GM21381 (cell line): ENCODE measurements around the gene AQP12B.
"Not testable (repeated sequence)": the region's sequence is repeated elsewhere in the genome, so short reads cannot be mapped to it uniquely, and the experiment has no call there.

Experiments used
- ATAC-seq: cut with Tn5 transposase; IDR thresholded peaks from one replicate; pipeline ENCODE4 v1.9.1; 2021; ENCODE audit warnings: mild to moderate bottlenecking, moderate library complexity; ENCODE audit not compliant: unreplicated experiment

AQP12B gene

GRCh38 chr2:240685771-240686371 lies 3.2 kb upstream of the AQP12B start:
- ATAC-seq: no peak

- not testable (repeated sequence) for ATAC-seq
Observed at GRCh38 chr2:240683980-240684728, 1.5 kb upstream of the AQP12B start.

DNA sequence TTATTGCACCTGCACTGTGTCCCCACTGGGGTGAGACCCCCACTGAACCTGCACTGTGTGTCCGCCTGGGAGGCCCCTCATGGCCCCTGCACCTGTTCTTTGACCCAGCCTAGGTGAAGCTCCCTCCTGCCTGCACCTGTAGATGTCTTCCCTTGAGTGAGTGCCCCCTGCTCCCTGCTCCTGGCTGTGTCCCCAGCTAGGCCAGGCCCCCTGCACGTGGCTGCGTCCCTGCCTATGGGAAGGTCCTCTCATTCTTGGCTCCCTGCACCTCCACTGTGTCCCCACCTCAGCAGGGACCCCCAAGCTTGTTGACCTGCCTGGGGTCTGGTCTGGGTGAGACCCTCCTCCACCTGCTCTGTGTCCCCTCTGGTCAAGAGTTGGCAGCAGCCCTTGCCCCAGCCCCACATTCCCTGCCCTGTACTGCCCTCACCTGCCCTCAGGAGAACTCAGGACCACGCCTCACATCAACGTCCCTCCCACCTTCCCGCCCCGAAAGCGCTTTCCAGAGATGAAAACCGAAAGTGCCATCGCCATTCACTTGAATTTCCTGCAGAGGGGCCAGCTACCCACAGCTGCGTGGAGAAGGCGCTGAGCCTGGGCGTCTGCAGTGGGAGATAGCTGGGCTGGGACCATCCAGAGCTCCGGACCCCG lies 769 bp upstream of the AQP12B start:
- ATAC-seq: not testable (repeated sequence)

- ATAC-seq: not testable (repeated sequence)
Observed at GRCh38 chr2:240680185-240680584, 2.5 kb downstream of the AQP12B start.

GRCh38 chr2:240678909-240679308 lies 3.8 kb downstream of the AQP12B start:
- ATAC-seq: not testable (repeated sequence)

DNA sequence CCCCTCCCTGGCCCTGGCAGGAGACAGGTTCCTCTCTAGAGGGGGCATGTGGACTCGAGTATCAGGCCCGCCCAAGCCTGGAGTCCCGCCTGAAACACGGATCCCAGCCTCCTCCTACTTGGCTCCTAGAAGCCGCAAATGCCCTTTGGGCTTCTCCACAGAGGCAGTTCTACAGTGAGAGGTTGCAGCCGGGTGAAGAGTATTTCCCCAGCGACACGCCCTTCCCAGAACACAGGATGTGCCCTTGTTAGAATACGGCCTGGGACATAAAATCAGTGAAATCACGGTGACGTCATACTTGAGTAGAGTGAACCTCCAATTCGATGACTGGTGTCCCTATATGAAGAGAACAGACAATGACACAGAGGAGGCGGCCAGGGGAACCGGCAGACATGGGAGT lies 4.6 kb downstream of the AQP12B start:
- ATAC-seq: not testable (repeated sequence)

DNA sequence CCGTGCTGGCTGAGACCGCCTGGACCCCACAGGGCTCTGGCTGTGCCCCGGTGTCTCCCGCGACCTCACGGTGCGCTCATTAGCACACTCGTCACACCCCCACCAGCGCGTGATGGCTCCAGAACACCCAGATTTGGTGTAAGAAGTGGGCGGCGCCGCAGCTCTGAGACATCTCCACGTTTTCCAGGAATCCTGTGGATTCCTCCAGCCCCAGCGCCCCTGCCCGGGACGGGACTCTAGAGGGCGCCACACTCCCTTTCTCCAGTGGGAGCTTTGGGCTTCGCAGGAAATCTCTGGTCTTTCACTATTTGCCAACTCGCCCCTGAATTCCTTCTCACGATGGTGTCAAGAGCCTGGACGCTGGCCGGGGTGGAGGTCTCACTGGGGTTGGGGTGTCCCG lies 7.3 kb downstream of the AQP12B start:
- ATAC-seq: not testable (repeated sequence)

DNA sequence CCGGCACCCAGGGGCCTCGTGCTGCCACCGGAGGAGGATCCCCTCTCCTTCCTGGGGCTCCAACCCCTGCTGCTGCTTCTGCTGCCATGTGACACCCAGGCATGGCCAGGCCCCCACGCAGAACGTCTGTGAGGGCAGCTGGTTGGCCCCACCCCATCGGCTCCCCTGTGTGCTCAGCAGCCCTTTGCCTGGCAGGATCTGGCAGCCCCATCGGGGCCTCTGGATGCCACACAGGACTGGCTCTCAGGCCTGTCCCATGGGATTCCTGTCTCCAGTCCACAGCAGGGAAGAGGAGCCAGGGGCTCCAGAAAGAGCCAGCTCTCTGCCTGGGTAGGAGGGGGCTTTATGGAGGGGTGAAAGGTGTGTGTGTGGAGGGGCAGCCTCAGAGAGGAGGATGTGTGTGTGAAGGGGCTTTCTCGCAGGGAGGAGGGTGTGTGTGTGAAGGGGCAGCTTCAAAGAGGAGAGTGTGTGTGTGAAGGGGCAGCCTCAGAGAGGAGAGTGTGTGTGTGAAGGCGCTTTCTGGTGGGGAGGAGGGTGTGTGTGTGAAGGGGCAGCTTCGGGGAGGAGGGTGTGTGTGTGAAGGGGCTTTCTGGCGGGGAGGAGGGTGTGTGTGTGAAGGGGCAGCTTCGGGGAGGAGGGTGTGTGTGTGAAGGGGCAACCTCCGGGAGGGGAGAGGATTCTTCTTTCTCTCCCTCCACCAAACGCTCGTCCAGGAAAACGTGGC lies 8.1 kb downstream of the AQP12B start:
- not testable (repeated sequence) for ATAC-seq

DNA sequence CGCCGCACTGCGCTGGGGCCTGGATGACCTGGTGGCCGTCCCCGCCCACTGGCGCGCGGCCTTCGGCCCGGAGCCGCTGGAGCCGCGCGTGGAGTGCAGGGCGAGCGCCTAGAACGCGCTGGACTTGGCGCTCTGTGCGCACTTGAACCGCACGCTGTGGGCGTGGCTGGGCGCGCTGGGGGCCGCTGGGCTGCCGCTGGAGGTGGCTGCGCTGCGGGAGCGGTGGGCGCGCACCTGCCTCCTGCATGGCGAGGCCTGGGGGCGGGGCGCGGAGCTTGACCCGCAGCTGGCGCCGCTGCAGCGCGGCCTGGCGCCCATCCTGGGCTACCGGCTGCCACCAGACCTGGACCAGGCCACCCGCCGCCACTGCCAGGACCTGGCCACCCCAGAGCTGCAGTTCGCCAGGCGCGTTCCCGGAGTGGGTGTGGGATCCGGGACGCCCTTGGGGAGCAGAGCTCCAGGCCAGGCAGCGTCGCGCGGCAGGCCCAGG lies 9.9 kb downstream of the AQP12B start:
- no peak for ATAC-seq

GRCh38 chr2:240672076-240672700 lies 10.5 kb downstream of the AQP12B start:
- no peak for ATAC-seq

GRCh38 chr2:240670950-240671349 lies 11.7 kb downstream of the AQP12B start:
- ATAC-seq: no peak

- no peak for ATAC-seq
Observed at GRCh38 chr2:240670402-240670801, 12.3 kb downstream of the AQP12B start.

GRCh38 chr2:240664622-240665021 lies 18.1 kb downstream of the AQP12B start:
- ATAC-seq: no peak

DNA sequence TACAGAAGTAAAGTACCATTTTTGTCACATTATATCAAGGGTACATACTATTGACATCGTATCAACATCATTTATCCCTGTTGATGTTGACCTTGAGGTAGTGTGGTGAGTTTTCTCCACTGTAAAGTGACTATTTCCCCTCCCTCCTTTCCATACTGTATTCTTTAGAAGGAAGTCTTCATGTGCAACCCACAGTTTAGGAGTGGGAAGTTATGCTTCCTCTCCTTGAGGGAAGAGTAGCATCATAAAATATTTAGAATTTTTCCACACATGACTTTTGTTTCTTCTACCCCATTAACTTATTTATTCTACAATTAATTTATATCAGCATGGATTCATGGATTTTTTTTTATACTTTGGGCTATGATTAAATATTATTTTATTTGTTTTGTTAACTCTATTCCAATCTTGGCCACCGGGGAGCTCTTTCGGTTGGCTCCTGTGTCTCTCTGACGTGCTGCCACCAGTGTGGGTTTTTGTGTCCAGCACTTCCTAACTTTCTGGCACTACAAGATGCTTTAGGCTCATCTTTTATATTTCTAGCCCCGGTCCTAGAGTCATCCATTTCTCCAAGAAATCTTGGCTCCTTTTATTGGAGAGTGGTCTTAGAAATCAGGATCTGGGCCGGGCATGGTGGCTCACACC lies 19.0 kb downstream of the AQP12B start:
- ATAC-seq: no peak

GRCh38 chr2:240662681-240663080 lies 20.0 kb downstream of the AQP12B start:
- no peak for ATAC-seq

- not testable (repeated sequence) for ATAC-seq
Observed at GRCh38 chr2:240659883-240660282, 22.8 kb downstream of the AQP12B start.

DNA sequence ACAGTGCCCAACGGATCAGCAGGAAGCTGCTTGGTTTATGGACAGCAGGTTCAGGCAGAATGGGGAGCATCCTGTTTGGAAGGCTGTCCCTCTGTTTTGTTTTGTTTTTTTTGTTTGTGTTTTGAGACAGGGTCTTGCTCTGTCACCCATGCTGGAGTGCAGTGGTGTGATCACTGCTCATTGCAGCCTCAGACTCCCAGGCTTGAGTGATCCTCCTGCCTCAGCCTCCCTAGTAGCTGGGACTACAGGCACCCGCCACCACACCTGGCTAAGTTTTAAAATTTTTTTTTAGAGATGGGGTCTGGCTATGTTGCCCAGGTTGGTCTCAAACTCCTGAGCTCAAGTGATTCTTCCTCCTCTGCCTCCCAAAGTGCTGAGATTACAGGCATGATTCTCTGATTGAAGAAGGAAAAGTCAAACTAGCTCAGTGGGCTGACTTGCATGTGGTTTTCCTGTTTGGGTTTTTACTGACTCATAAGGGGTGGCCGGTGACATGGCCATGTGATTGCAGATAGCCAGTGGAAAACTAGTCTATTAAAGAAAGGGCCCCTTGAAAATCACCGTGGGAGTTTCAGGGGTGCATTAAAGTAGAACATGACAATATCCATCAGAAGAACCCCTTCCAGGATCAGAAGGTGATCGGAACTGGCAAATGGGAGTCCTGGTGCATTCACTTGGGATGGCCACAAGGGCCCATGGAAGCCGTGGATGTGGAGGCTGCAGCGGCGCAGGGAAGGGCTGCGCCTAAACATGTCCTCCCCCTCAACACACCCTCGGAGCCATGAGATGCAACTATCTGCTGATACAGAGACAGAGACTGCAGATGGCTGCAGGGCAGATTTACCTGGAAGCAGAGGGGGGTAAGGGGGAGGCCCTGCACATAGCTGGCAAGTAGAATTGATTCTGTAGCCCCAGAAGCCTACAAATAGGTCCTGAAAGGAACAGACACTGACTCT lies 26.5 kb downstream of the AQP12B start:
- ATAC-seq: no peak

DNA sequence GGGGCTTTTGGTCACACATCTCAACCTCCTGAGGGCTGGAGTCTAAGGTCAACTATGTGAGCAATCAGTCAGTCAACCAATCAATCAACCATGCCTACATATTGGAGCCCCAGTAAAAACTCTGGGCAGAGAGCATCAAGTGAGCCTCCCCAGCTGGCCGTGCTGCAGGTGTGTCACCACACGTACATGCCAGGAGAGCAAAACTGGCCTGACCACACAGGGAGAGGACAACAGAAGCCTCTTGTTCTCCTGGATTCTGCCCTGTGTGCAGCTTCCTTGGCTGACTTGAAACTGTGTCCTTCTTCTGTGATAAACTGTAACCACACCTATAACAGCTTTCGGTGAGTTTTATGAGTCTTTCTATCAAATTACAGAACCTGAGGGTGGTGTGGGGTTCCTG lies 31.5 kb downstream of the AQP12B start:
- ATAC-seq: no peak
